GM12864 (cell line): Measurements from ENCODE around the gene CPVL.

ENCODE experiments used
- DNase-seq: peaks from one replicate; pipeline ENCODE4 v3.0.0-alpha.2; 2011; ENCODE audit warnings: low read depth
- H3K4me3 ChIP-seq: 2 replicates; pipeline ENCODE4 v1.5.1; 2011; ENCODE audit warnings: mild to moderate bottlenecking, low read depth, low read length, control low read depth
- CTCF ChIP-seq: IDR thresholded peaks from 2 replicates; pipeline ENCODE4 v1.5.1; 2011; ENCODE audit warnings: low read depth, mild to moderate bottlenecking, moderate library complexity, low read length, control low read depth, inconsistent platforms; ENCODE audit errors: missing control alignments

CPVL gene

DNA sequence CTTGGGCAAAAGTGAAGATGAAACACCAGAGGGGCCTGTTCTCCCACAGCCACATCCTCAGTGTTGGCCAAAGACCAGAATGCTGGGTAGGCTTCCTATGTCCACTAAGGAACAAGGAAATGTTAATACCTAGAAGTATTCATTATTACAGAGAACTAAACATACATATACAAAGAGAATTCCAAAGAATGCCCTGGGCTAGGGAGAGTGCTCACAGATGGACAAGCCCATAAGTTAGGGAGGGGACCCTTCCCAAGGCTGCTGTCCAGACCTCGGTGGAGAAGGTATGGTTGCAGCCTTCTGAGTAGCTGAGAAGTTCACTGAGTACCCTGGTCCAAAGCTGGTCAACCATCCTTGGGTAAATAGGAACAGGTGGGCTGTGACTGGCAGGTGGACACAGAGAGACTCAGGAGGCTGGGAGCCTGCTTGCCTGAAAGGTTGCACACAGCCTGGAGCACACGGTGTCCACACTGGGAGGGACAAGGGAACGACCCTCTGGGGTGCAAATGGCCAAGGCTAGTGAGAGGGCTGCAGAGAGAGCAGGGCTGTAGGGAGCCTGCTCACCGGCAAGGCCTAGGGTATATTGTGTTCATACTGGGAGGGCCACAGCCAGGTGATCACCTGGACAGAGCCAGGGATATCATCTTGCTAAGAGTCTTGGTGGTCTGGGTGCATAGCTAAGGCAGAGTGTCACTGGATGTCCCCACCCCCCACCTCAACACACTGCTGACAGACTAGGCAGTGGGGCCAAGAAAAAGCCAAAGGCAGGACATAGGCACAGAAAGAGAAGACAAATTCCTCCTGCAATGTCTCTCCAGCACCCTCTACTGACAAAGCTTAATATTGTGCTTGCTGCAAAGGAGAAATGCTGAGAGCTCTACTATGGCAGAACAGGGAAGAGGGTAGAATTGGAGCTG is 40.3 kb downstream of the CPVL start:
- no peak overlapping the region for H3K4me3 ChIP-seq
- no peak for DNase-seq
- TF ChIP-seq CTCF, result peak; percentile 82

DNA sequence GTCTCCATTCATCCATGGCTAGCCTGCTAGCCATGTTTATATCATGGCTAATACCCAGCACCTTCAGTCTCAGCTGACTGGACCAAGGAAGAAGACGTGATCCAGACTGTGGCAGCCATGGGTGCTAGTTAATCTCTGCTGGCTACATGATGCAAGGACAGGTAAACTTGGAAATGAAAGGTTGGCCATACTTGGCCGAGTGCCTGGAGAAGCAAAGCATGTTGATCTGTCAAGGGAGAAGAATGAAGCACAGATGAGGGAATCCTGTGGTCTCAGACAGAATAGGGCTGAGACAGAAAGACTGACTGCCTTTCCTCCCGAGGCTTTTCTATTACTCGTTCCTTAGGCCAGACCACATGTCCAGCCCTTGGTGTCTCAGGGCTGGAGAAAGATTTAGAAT is 41.1 kb downstream of the CPVL start:
- no peak for DNase-seq
- H3K4me3 ChIP-seq, result no peak overlapping the region
- TF ChIP-seq CTCF, result no peak

GRCh38 chr7:29102558-29103151 is 43.7 kb downstream of the CPVL start:
- no peak overlapping the region for H3K4me3 ChIP-seq
- no peak for DNase-seq
- peak; percentile 53 for TF ChIP-seq CTCF

DNA sequence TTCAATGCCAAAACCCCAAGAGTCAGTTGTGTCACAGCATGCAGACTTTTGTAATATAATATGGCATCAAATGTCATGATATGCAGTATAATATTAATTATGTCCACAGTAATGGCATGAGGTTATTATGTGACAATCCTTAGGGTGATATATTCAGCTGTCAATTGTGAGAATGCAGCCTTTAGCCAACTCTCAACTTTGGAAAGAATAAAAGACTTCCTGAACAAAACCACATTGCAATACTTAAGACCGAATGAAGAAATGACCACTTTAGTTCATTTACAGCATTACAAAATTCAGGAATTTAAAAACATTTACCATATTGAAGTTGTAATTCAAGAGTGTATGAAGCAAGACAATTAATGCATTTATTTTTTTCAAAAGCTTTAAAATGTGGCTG is 45.4 kb downstream of the CPVL start:
- no peak for DNase-seq
- no peak for TF ChIP-seq CTCF
- no peak overlapping the region for H3K4me3 ChIP-seq

- H3K4me3 ChIP-seq, result no peak overlapping the region
- TF ChIP-seq CTCF, result no peak
- DNase-seq, result no peak
Measured at GRCh38 chr7:29099896-29100847, 46.2 kb downstream of the CPVL start.

- TF ChIP-seq CTCF, result no peak
- no peak for DNase-seq
- H3K4me3 ChIP-seq, result no peak overlapping the region
Measured at GRCh38 chr7:29096446-29096730, 49.9 kb downstream of the CPVL start.
